Measurements from ENCODE around the gene ZBTB22. TPM values are rescaled to one million over a fixed set of nuclear protein-coding genes. Genes with fewer than 3 reads are reported as not detected.

Gene ZBTB22
- polyA plus RNA-seq, 1 donor from 2014 or later: 16.5 TPM

DNA sequence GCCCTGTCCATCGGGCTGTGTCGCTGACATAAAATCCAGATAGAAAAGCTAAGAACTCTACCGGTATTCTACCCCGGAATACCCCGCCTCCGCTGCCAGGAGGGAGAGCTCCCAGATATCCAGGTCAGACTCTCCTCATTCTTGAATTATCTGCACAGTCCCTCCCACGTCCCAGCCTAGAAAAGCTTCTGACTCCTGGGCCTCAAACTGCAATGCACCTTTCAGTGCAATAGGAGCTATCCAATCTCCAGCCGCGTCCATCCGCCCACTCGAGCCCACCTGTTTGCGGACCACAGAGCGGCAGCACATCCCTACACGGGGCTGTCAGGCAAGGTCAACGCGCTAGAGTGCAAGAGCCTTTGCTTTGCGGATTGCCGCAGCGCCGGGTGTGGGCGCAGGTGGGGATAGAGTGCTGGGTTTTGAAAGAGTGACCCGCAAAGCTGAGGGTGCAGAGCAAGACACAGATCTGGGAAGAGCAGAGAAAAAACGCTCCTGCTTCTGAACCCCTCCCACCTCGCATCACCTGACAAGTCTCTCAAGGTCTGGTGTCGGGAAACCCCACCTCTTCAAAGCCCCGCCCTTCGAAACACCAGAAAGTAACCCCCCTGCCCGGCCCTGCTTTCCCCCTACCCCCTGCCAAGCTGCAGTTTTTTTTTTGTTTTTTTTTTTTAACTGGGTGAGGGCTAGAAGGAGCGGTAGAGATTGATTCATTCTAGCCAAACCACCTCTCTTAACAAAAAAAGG lies 5.0 kb downstream of the ZBTB22 start:
- peak overlapping the region; percentile 52 for H3K9ac ChIP-seq (ENCODE audit: low read length)
- no peaks in the 10 kb centered on the region for H3F3A ChIP-seq (ENCODE audit: insufficient read depth, low read length, poor library complexity, severe bottlenecking)
- H3K4me3 ChIP-seq (ENCODE audit: low read length): peak overlapping the region; percentile 68
- TF ChIP-seq MXI1 (conservative IDR thresholded peaks at IDR 0.05; ENCODE audit: poor library complexity, severe bottlenecking) (no peak), SMC3 (conservative IDR thresholded peaks at IDR 0.05; ENCODE audit: poor library complexity) (no peak), TAF1 (IDR thresholded peaks at IDR 0.05; ENCODE audit: low read depth) (no peak), EP300 (conservative IDR thresholded peaks at IDR 0.05; ENCODE audit: poor library complexity, severe bottlenecking) (no peak), EZH2 (IDR thresholded peaks at IDR 0.05; ENCODE audit: borderline replicate concordance, insufficient read depth, low read length, poor library complexity, severe bottlenecking) (no peak)
- TF ChIP-seq, protein P1, sequence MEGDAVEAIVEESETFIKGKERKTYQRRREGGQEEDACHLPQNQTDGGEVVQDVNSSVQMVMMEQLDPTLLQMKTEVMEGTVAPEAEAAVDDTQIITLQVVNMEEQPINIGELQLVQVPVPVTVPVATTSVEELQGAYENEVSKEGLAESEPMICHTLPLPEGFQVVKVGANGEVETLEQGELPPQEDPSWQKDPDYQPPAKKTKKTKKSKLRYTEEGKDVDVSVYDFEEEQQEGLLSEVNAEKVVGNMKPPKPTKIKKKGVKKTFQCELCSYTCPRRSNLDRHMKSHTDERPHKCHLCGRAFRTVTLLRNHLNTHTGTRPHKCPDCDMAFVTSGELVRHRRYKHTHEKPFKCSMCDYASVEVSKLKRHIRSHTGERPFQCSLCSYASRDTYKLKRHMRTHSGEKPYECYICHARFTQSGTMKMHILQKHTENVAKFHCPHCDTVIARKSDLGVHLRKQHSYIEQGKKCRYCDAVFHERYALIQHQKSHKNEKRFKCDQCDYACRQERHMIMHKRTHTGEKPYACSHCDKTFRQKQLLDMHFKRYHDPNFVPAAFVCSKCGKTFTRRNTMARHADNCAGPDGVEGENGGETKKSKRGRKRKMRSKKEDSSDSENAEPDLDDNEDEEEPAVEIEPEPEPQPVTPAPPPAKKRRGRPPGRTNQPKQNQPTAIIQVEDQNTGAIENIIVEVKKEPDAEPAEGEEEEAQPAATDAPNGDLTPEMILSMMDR (IDR thresholded peaks at IDR 0.05; ENCODE audit: poor library complexity, severe bottlenecking): peak; percentile 39
- TF ChIP-seq, protein P2, sequence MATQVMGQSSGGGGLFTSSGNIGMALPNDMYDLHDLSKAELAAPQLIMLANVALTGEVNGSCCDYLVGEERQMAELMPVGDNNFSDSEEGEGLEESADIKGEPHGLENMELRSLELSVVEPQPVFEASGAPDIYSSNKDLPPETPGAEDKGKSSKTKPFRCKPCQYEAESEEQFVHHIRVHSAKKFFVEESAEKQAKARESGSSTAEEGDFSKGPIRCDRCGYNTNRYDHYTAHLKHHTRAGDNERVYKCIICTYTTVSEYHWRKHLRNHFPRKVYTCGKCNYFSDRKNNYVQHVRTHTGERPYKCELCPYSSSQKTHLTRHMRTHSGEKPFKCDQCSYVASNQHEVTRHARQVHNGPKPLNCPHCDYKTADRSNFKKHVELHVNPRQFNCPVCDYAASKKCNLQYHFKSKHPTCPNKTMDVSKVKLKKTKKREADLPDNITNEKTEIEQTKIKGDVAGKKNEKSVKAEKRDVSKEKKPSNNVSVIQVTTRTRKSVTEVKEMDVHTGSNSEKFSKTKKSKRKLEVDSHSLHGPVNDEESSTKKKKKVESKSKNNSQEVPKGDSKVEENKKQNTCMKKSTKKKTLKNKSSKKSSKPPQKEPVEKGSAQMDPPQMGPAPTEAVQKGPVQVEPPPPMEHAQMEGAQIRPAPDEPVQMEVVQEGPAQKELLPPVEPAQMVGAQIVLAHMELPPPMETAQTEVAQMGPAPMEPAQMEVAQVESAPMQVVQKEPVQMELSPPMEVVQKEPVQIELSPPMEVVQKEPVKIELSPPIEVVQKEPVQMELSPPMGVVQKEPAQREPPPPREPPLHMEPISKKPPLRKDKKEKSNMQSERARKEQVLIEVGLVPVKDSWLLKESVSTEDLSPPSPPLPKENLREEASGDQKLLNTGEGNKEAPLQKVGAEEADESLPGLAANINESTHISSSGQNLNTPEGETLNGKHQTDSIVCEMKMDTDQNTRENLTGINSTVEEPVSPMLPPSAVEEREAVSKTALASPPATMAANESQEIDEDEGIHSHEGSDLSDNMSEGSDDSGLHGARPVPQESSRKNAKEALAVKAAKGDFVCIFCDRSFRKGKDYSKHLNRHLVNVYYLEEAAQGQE (IDR thresholded peaks at IDR 0.05; ENCODE audit: borderline replicate concordance): no peak
- H3K36me3 ChIP-seq (ENCODE audit: insufficient read depth, low read length): no peaks in the 10 kb centered on the region
- H3K9me3 ChIP-seq (ENCODE audit: low read length): no peaks in the 10 kb centered on the region
- peaks cover 25% of the 10 kb centered on the region for H3K27me3 ChIP-seq (ENCODE audit: insufficient read depth, low read depth, low read length)
- H3K79me2 ChIP-seq (replicated peaks; ENCODE audit: insufficient read depth, low read length): no peaks in the 10 kb centered on the region
- H3K9me2 ChIP-seq (ENCODE audit: insufficient read depth, low read length): no peaks in the 10 kb centered on the region
- peak overlapping the region; percentile 31 for H3K27ac ChIP-seq (ENCODE audit: low read length)
- peak overlapping the region; percentile 68 for H3K4me2 ChIP-seq (ENCODE audit: low read length)
- H2AFZ ChIP-seq (ENCODE audit: low read depth, low read length): peak overlapping the region; percentile 45
- H4K20me1 ChIP-seq (ENCODE audit: insufficient read depth): no peaks in the 10 kb centered on the region

DNA sequence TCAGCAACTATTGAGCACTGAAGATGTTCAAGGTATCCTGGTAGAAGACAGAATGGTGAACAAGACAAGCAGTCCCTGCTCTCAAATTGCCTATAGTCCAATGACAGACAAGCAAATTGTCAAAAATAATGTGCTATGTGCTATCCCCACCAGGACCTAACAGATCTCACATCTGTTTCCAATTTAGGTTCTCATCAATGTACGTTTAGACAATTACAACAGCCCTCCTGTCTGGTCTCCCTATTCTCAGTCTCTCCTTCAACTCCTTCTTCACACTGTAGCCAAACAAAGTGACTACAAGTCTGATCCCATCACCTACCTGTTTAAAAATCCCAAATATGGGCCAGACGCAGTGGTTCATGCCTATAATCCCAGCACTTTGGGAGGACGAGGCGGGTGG lies 11.2 kb downstream of the ZBTB22 start:
- Histone ChIP-seq H2AFZ (ENCODE audit: low read depth, low read length) (no peak overlapping the region), H3K79me2 (replicated peaks; ENCODE audit: insufficient read depth, low read length) (peaks cover 7% of the 10 kb centered on the region), H3F3A (ENCODE audit: insufficient read depth, low read length, poor library complexity, severe bottlenecking) (no peaks in the 10 kb centered on the region), H3K4me2 (ENCODE audit: low read length) (no peak overlapping the region), H3K9ac (ENCODE audit: low read length) (no peak overlapping the region), H3K4me3 (ENCODE audit: low read length) (no peak overlapping the region), H3K27ac (ENCODE audit: low read length) (no peak overlapping the region), H4K20me1 (ENCODE audit: insufficient read depth) (no peaks in the 10 kb centered on the region), H3K27me3 (ENCODE audit: insufficient read depth, low read depth, low read length) (no peaks in the 10 kb centered on the region), H3K9me2 (ENCODE audit: insufficient read depth, low read length) (no peaks in the 10 kb centered on the region), H3K9me3 (ENCODE audit: low read length) (no peaks in the 10 kb centered on the region), H3K36me3 (ENCODE audit: insufficient read depth, low read length) (no peaks in the 10 kb centered on the region)
- TF ChIP-seq SMC3 (conservative IDR thresholded peaks at IDR 0.05; ENCODE audit: poor library complexity) (no peak), TAF1 (IDR thresholded peaks at IDR 0.05; ENCODE audit: low read depth) (no peak), MXI1 (conservative IDR thresholded peaks at IDR 0.05; ENCODE audit: poor library complexity, severe bottlenecking) (no peak), POLR2AphosphoS5 (IDR thresholded peaks at IDR 0.05) (no peak), EZH2 (IDR thresholded peaks at IDR 0.05; ENCODE audit: borderline replicate concordance, insufficient read depth, low read length, poor library complexity, severe bottlenecking) (no peak), EP300 (conservative IDR thresholded peaks at IDR 0.05; ENCODE audit: poor library complexity, severe bottlenecking) (no peak), RAD21 (conservative IDR thresholded peaks at IDR 0.05) (no peak)
- TF ChIP-seq, protein P1 (IDR thresholded peaks at IDR 0.05; ENCODE audit: poor library complexity, severe bottlenecking): no peak
- TF ChIP-seq, protein P2 (IDR thresholded peaks at IDR 0.05; ENCODE audit: borderline replicate concordance): no peak
